Right lobe of liver (tissue), 6 donors: ENCODE measurements around the gene ARMH4. TPM values are rescaled to one million over a fixed set of nuclear protein-coding genes. Genes with fewer than 3 reads are reported as not detected.

Experiments used
- ATAC-seq, 4 donors: fragments of 200-7000 bp; cut with Tn5 transposase; one replicate each; pipeline ENCODE4 v1.9.1; 2020; ENCODE audit warnings: mild to moderate bottlenecking in 4 of 4, moderate library complexity in 4 of 4
- DNase-seq, 3 donors: peaks; one replicate each; pipeline ENCODE4 v3.0.0-alpha.2; 2020
- H3K27ac ChIP-seq, 3 donors: fragments of 200-600 bp; one replicate each; pipeline ENCODE4 v1.8.0; 2022
- H3K27me3 ChIP-seq, 2 donors: fragments of 200-600 bp; one replicate each; pipeline ENCODE4 v1.8.0; 2022
- H3K36me3 ChIP-seq, 4 donors: fragments of 200-600 bp; sonication (generic) in 1 of 4; one replicate each; pipeline versions ENCODE4 v1.5.1 to v1.8.0; 2017 to 2022; ENCODE audit warnings: control low read depth in 1 of 4
- H3K4me1 ChIP-seq, 4 donors: fragments of 200-600 bp; sonication (generic) in 1 of 4; one replicate each; pipeline versions ENCODE4 v1.5.1 to v1.8.0; 2017 to 2022; ENCODE audit warnings: control low read depth in 1 of 4
- H3K4me3 ChIP-seq, 3 donors: fragments of 200-600 bp; one replicate each; pipeline ENCODE4 v1.8.0; 2022
- H3K9me3 ChIP-seq, 4 donors: fragments of 200-600 bp; sonication (generic) in 1 of 4; one replicate each; pipeline versions ENCODE4 v1.5.1 to v1.8.0; 2017 to 2022; ENCODE audit warnings: control low read depth in 1 of 4
- CTCF ChIP-seq, 4 donors: fragments of 200-600 bp in 3 of 4; fragments of 450-650 bp in 1 of 4; IDR thresholded peaks; one replicate each; pipeline versions ENCODE4 v1.5.1 to v1.8.0; 2016 to 2022; ENCODE audit warnings: antibody characterized with exemption in 4 of 4, mild to moderate bottlenecking in 2 of 4
- POLR2A ChIP-seq: fragments of 450-650 bp; IDR thresholded peaks from one replicate; pipeline ENCODE4 v1.6.1; 2017; ENCODE audit warnings: antibody characterized with exemption, mild to moderate bottlenecking
- WGBS: methylation state at CpG from one replicate; pipeline ENCODE4 v1.1.6; 2018; ENCODE audit warnings: low coverage, low lambda C conversion rate; ENCODE audit not compliant: insufficient coverage; ENCODE audit errors: missing lambda C conversion rate; 5-methylcytosine and 5-hydroxymethylcytosine counted together
- intact Hi-C, 2 donors: fragments of 100-400 bp; cut with DNase I; formaldehyde crosslinking; loops; one replicate each; pipeline versions ENCODE4 v1.11.2 to v1.14.1; 2022
- total RNA-seq, 6 experiments: library from RNA; depleted of rRNA in 2 of 6; stranded (reverse); fragments of >200 nt in 2 of 6; fragmentation: NEBNext Ultra II Directional in 3 of 6; extraction: Animal tissue kit (Norgen Biotek cat#: 25700) in 3 of 6; gene quantifications; one replicate each; pipeline versions ENCODE4 v1.1.0 to v1.2.4, GENCODE V29; 2016 to 2023
- donor health status: DM: no; HTN: yes; CAD: no.
- donor health status: DM: no; HTN: no; CAD: no.
- donor health status: DM: no; HTN: no; CAD: no.
- donor health status: DM: no; HTN: yes; CAD: no.
- donor health status: DM: no; HTN: yes; CAD: no.

ARMH4 gene
- total RNA-seq, 6 experiments from 2014 or later: 0.25 to 2.1 (median 0.62) TPM

DNA sequence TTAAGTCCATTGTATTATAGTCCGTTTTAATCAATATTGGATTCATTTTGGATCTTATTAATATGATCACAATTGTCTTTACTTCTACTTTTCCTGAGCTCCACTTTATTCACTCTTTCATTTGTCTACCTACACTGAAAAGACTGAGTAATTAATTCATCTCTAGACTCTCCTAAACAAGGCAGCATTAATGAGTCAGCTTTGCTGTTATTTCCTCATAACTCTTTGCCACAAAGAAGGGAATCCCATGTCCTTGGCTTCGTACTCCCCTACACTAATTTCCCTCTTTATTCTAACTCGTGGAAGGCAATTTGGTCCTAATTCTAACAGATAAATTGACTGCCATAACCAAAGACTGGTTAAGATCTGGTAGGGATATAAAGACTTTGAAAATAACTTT is 91.9 kb downstream of the ARMH4 start:
- no peaks in the 10 kb centered on the region for H3K9me3 ChIP-seq
- no peaks in the 10 kb centered on the region for H3K27me3 ChIP-seq
- H3K4me3 ChIP-seq: no peak overlapping the region
- no peak overlapping the region for H3K27ac ChIP-seq
- 34% methylated on average over 3 of the region's 3 CpGs for WGBS
- intact Hi-C loops: no loop called here
- no peak for TF ChIP-seq CTCF (IDR thresholded peaks at IDR 0.05)
- TF ChIP-seq POLR2A: no peak
- no peaks in the 10 kb centered on the region for H3K4me1 ChIP-seq
- no peaks in the 10 kb centered on the region for H3K36me3 ChIP-seq
- ATAC-seq (no peak), DNase-seq (no peak)

- H3K27me3 ChIP-seq: no peaks in the 10 kb centered on the region
- 60% methylated on average over 1 of the region's 3 CpGs for WGBS
- H3K4me1 ChIP-seq: no peaks in the 10 kb centered on the region
- H3K36me3 ChIP-seq: no peaks in the 10 kb centered on the region
- H3K4me3 ChIP-seq: no peak overlapping the region
- no peak for DNase-seq
- no peaks in the 10 kb centered on the region for H3K9me3 ChIP-seq
- intact Hi-C loops: no loop called here
- TF ChIP-seq CTCF (IDR thresholded peaks at IDR 0.05) (no peak), POLR2A (no peak)
- no peak overlapping the region for H3K27ac ChIP-seq
- no peak for ATAC-seq
Observed at GRCh38 chr14:58059126-58059525, 92.9 kb downstream of the ARMH4 start.

- Histone ChIP-seq H3K4me3 (no peak overlapping the region), H3K27me3 (no peaks in the 10 kb centered on the region), H3K4me1 (no peaks in the 10 kb centered on the region), H3K9me3 (no peaks in the 10 kb centered on the region), H3K27ac (no peak overlapping the region), H3K36me3 (no peaks in the 10 kb centered on the region)
- ATAC-seq: no peak
- TF ChIP-seq POLR2A (no peak), CTCF (IDR thresholded peaks at IDR 0.05) (no peak)
- intact Hi-C loops: no loop called here
- no peak for DNase-seq
Observed at GRCh38 chr14:58055497-58056010, 96.5 kb downstream of the ARMH4 start.

- H3K4me1 ChIP-seq: no peaks in the 10 kb centered on the region
- H3K36me3 ChIP-seq: no peaks in the 10 kb centered on the region
- WGBS: 71% methylated on average over 3 of the region's 3 CpGs
- H3K4me3 ChIP-seq: no peak overlapping the region
- no peak for ATAC-seq
- no peak for DNase-seq
- H3K27me3 ChIP-seq: no peaks in the 10 kb centered on the region
- TF ChIP-seq POLR2A: no peak
- TF ChIP-seq CTCF (IDR thresholded peaks at IDR 0.05): no peak
- intact Hi-C loops: no loop called here
- no peaks in the 10 kb centered on the region for H3K9me3 ChIP-seq
- no peak overlapping the region for H3K27ac ChIP-seq
Observed at GRCh38 chr14:58054100-58054499, 97.9 kb downstream of the ARMH4 start.

- H3K4me3 ChIP-seq: no peak overlapping the region
- H3K27ac ChIP-seq: no peak overlapping the region
- intact Hi-C loops: no loop called here
- TF ChIP-seq CTCF (IDR thresholded peaks at IDR 0.05): no peak
- TF ChIP-seq POLR2A: no peak
- ATAC-seq (no peak), DNase-seq (no peak)
- no peaks in the 10 kb centered on the region for H3K27me3 ChIP-seq
- H3K36me3 ChIP-seq: no peaks in the 10 kb centered on the region
- WGBS: 53% methylated on average over 5 of the region's 5 CpGs
- H3K4me1 ChIP-seq: no peaks in the 10 kb centered on the region
- no peaks in the 10 kb centered on the region for H3K9me3 ChIP-seq
Observed at GRCh38 chr14:58048219-58048618, 103.8 kb downstream of the ARMH4 start.
